ENCODE data around the gene EIF4E2.

GRCh38 chr2:232592772-232593395 lies 42.4 kb downstream of the EIF4E2 start:
- TF ChIP-seq CTCF (IDR thresholded peaks at IDR 0.05) (peak in 3 of 4 donors; percentile 13 to 33 (median 14)), POLR2A (IDR thresholded peaks at IDR 0.05) (no peak)

Data from right lobe of liver (tissue), 4 donors.